Measurements from ENCODE around the gene MAGOHB. TPM values are rescaled to one million over a fixed set of nuclear protein-coding genes. Genes with fewer than 3 reads are reported as not detected.

MAGOHB gene
- total RNA-seq, 3 donors from 2014 or later, result 10.9 to 34.1 (median 17.4) TPM

DNA sequence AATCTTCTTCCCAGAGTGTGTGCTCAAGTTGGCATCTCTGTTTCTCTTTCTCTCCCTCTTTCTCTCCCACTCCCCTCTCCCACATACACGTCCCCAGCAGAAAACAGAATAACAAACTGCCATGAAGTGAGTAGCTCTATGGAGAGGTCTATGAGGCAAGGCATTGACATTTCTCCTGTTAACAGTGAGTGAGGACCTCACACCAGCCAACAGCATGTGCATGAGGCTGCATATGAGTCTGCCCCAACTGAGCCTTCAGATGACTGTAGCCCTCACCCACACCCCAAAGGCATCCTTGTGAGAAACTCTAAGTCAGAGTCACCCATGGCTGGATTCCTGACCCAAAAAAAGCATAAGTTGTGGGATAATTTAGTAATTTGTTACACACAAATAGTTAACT lies 50.4 kb downstream of the MAGOHB start:
- no peak for TF ChIP-seq POLR2AphosphoS5 (IDR thresholded peaks at IDR 0.05)
- TF ChIP-seq POLR2A (IDR thresholded peaks at IDR 0.05), result no peak
- no peak for TF ChIP-seq CTCF (IDR thresholded peaks at IDR 0.05)
- intact Hi-C loops (cut with DNase I; ENCODE audit: low total_unique reads), result no loop called here
- no peaks in the 10 kb centered on the region for H3K9me3 ChIP-seq
- H3K36me3 ChIP-seq, result no peaks in the 10 kb centered on the region
- no peaks in the 10 kb centered on the region for H3K27me3 ChIP-seq
- no peak overlapping the region for H3K27ac ChIP-seq
- no peak overlapping the region for H3K4me3 ChIP-seq
- no peaks in the 10 kb centered on the region for H3K4me1 ChIP-seq
- no peak for DNase-seq (ENCODE audit: low spot score in 2 of 2)

DNA sequence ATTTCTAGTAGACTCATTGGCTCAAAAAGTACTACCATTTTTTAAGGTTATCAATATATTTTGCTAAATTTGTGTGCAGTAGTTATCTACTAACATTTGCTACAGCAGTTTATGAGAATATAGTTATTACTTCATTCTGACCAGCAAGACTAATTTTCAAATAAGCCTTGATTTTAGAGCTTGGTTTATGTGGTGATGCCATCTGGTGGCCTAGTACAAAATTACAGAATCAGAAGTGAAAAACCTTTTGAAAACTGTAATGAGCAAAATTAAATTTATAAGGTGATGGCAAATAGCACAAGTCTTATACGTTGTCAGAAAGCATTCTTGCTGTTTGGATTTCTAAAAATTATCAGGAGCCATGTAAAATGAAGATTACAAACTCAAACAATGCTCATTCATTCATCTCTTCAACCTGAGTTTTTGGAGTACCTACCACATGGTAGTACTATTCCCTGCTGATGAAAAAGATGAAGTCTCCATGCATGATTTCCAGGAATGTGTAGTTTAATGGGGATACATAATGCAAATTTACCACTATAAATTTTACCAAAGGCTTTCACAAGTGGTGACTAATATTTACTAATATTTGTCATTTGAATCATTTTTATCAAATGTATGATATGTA lies 51.0 kb downstream of the MAGOHB start:
- intact Hi-C loops (cut with DNase I; ENCODE audit: low total_unique reads), result no loop called here
- DNase-seq (ENCODE audit: low spot score in 2 of 2), result no peak

GRCh38 chr12:10559244-10559643 lies 54.2 kb downstream of the MAGOHB start:
- no peak overlapping the region for H3K27ac ChIP-seq
- H3K9me3 ChIP-seq, result no peaks in the 10 kb centered on the region
- TF ChIP-seq POLR2AphosphoS5 (IDR thresholded peaks at IDR 0.05) (no peak), CTCF (IDR thresholded peaks at IDR 0.05) (no peak), POLR2A (IDR thresholded peaks at IDR 0.05) (no peak)
- intact Hi-C loops (cut with DNase I; ENCODE audit: low total_unique reads), result no loop called here
- H3K36me3 ChIP-seq, result no peaks in the 10 kb centered on the region
- DNase-seq (ENCODE audit: low spot score in 2 of 2), result no peak
- no peak overlapping the region for H3K4me3 ChIP-seq
- H3K27me3 ChIP-seq, result no peaks in the 10 kb centered on the region
- no peaks in the 10 kb centered on the region for H3K4me1 ChIP-seq

More for the DNA sequence above, 51.0 kb downstream of the MAGOHB start:
- Histone ChIP-seq H3K4me1 (no peaks in the 10 kb centered on the region), H3K4me3 (no peak overlapping the region), H3K9me3 (no peaks in the 10 kb centered on the region), H3K36me3 (no peaks in the 10 kb centered on the region), H3K27me3 (no peaks in the 10 kb centered on the region), H3K27ac (no peak overlapping the region)
- TF ChIP-seq CTCF (IDR thresholded peaks at IDR 0.05) (peak; percentile 46 to 86 (median 78)), POLR2A (IDR thresholded peaks at IDR 0.05) (no peak)

DNA sequence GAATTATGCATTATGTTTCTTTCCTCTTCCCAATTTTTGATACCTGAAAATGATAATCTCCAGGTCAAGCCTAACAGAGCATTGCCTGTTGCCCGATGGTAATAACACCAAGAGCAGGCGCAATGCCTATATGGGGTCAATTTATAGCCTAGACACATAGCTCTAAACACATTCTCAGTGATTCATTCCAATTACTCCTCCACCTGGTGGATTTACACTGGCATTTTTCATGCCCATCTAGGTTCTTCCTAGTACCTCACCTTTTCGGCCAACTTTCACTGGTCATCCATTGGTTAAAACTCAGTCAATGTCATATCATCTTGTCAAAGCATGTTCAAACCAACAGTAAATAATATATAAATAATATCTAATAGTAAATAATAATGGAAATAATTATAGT lies 54.6 kb downstream of the MAGOHB start:
- H3K4me3 ChIP-seq, result no peak overlapping the region
- no peaks in the 10 kb centered on the region for H3K27me3 ChIP-seq
- no peaks in the 10 kb centered on the region for H3K4me1 ChIP-seq
- no peaks in the 10 kb centered on the region for H3K36me3 ChIP-seq
- TF ChIP-seq CTCF (IDR thresholded peaks at IDR 0.05) (no peak), POLR2A (IDR thresholded peaks at IDR 0.05) (no peak), POLR2AphosphoS5 (IDR thresholded peaks at IDR 0.05) (no peak)
- no peak for DNase-seq (ENCODE audit: low spot score in 2 of 2)
- H3K27ac ChIP-seq, result no peak overlapping the region
- intact Hi-C loops (cut with DNase I; ENCODE audit: low total_unique reads), result no loop called here
- no peaks in the 10 kb centered on the region for H3K9me3 ChIP-seq

GRCh38 chr12:10558301-10558700 lies 55.1 kb downstream of the MAGOHB start:
- H3K27ac ChIP-seq, result no peak overlapping the region
- intact Hi-C loops (cut with DNase I; ENCODE audit: low total_unique reads), result no loop called here
- H3K9me3 ChIP-seq, result no peaks in the 10 kb centered on the region
- H3K4me1 ChIP-seq, result no peaks in the 10 kb centered on the region
- no peaks in the 10 kb centered on the region for H3K36me3 ChIP-seq
- TF ChIP-seq POLR2A (IDR thresholded peaks at IDR 0.05) (no peak), POLR2AphosphoS5 (IDR thresholded peaks at IDR 0.05) (no peak), CTCF (IDR thresholded peaks at IDR 0.05) (no peak)
- H3K27me3 ChIP-seq, result no peaks in the 10 kb centered on the region
- no peak for DNase-seq (ENCODE audit: low spot score in 2 of 2)
- no peak overlapping the region for H3K4me3 ChIP-seq
